Neural cell (in vitro differentiated cells): Measurements from ENCODE around the gene ACER1. TPM values are rescaled to one million over a fixed set of nuclear protein-coding genes. Genes with fewer than 3 reads are reported as not detected.

Source experiments
- H2AFZ ChIP-seq: fragments of 200-600, 300-800 bp; sonication (generic), shearing (Covaris generic); 2 replicates; pipeline ENCODE4 v1.6.0; 2014; ENCODE audit warnings: low read depth, mild to moderate bottlenecking, antibody characterized with exemption, low read length, moderate library complexity
- H3F3A ChIP-seq: fragments of 200-600 bp; shearing (Covaris generic); 2 replicates; pipeline ENCODE4 v1.6.1; 2016; ENCODE audit warnings: mild to moderate bottlenecking, moderate library complexity, mixed read lengths, antibody characterized with exemption, low read length; ENCODE audit not compliant: insufficient read depth, poor library complexity, severe bottlenecking
- H3K27ac ChIP-seq: fragments of 200-600, 300-800 bp; sonication (generic), shearing (Covaris generic); 2 replicates; pipeline ENCODE4 v1.5.1; 2014; ENCODE audit warnings: mild to moderate bottlenecking, low read length, moderate library complexity
- H3K27me3 ChIP-seq: fragments of 300-800, 200-600 bp; sonication (generic), shearing (Covaris generic); 2 replicates; pipeline ENCODE4 v1.6.0; 2014; ENCODE audit warnings: mild to moderate bottlenecking, low read depth, low read length, moderate library complexity; ENCODE audit not compliant: insufficient read depth
- H3K36me3 ChIP-seq: fragments of 300-800, 200-600 bp; sonication (generic), shearing (Covaris generic); 2 replicates; pipeline ENCODE4 v1.5.1; 2014; ENCODE audit warnings: mild to moderate bottlenecking, antibody characterized with exemption, low read length, moderate library complexity; ENCODE audit not compliant: insufficient read depth
- H3K4me2 ChIP-seq: fragments of 300-800, 200-600 bp; sonication (generic), shearing (Covaris generic); 2 replicates; pipeline ENCODE4 v1.6.0; 2014; ENCODE audit warnings: mild to moderate bottlenecking, low read length
- H3K4me3 ChIP-seq: fragments of 300-800, 200-600 bp; sonication (generic), shearing (Covaris generic); 2 replicates; pipeline ENCODE4 v1.5.1; 2014; ENCODE audit warnings: mild to moderate bottlenecking, low read length, moderate library complexity
- H3K79me2 ChIP-seq: fragments of 200-600 bp; shearing (Covaris generic); replicated peaks from 2 replicates; pipeline ENCODE4 v1.6.0; 2014; ENCODE audit warnings: mild to moderate bottlenecking, low read length, moderate library complexity; ENCODE audit not compliant: insufficient read depth
- H3K9ac ChIP-seq: fragments of 300-800, 200-600 bp; sonication (generic), shearing (Covaris generic); 2 replicates; pipeline ENCODE4 v1.6.1; 2016; ENCODE audit warnings: mild to moderate bottlenecking, low read length, mixed read lengths
- H3K9me2 ChIP-seq: fragments of 200-600 bp; shearing (Covaris generic); 2 replicates; pipeline ENCODE4 v1.6.1; 2016; ENCODE audit warnings: mild to moderate bottlenecking, low read length, mixed read lengths; ENCODE audit not compliant: insufficient read depth
- H3K9me3 ChIP-seq: fragments of 200-600, 300-800 bp; sonication (generic), shearing (Covaris generic); 2 replicates; pipeline ENCODE4 v1.6.1; 2016; ENCODE audit warnings: mild to moderate bottlenecking, mixed run types, low read length, moderate library complexity, mixed read lengths
- H4K20me1 ChIP-seq: fragments of 200-600 bp; shearing (Covaris generic); 2 replicates; pipeline ENCODE4 v1.6.1; 2016; ENCODE audit warnings: mild to moderate bottlenecking, mixed run types; ENCODE audit not compliant: insufficient read depth
- EP300 ChIP-seq: fragments of 450-650 bp; conservative IDR thresholded peaks from 2 replicates; pipeline ENCODE4 v1.6.1; 2014; ENCODE audit warnings: antibody characterized with exemption, mild to moderate bottlenecking, moderate library complexity; ENCODE audit not compliant: poor library complexity, severe bottlenecking
- EZH2 ChIP-seq: fragments of 200-600, 300-800 bp; shearing (Covaris generic), sonication (generic); IDR thresholded peaks from 2 replicates; pipeline ENCODE4 v1.6.1; 2014; ENCODE audit warnings: antibody characterized with exemption, low read length, borderline replicate concordance, mild to moderate bottlenecking; ENCODE audit not compliant: insufficient read depth, poor library complexity, severe bottlenecking
- MXI1 ChIP-seq: fragments of 450-650 bp; conservative IDR thresholded peaks from 2 replicates; pipeline ENCODE4 v1.6.1; 2014; ENCODE audit warnings: antibody characterized with exemption, mild to moderate bottlenecking; ENCODE audit not compliant: poor library complexity, severe bottlenecking
- POLR2AphosphoS5 ChIP-seq: IDR thresholded peaks from 2 replicates; pipeline ENCODE4 v1.6.1; 2012
- RAD21 ChIP-seq: fragments of 450-650 bp; conservative IDR thresholded peaks from 2 replicates; pipeline ENCODE4 v1.6.1; 2014; ENCODE audit warnings: antibody characterized with exemption, mild to moderate bottlenecking, moderate library complexity
- SMC3 ChIP-seq: fragments of 450-650 bp; conservative IDR thresholded peaks from 2 replicates; pipeline ENCODE4 v1.6.1; 2014; ENCODE audit warnings: antibody characterized with exemption, mild to moderate bottlenecking, moderate library complexity; ENCODE audit not compliant: poor library complexity
- TAF1 ChIP-seq: IDR thresholded peaks from 2 replicates; pipeline ENCODE4 v1.6.1; 2012; ENCODE audit warnings: low read depth
- polyA plus RNA-seq: library from polyadenylated mRNA; depleted of rRNA; stranded (reverse); fragments of >200 nt; gene quantifications from 2 replicates; pipeline ENCODE4 v1.2.3, GENCODE V29; 2014
- TF ChIP-seq, protein P1 (sequence below): fragments of 450-650 bp; IDR thresholded peaks from 2 replicates; pipeline ENCODE4 v1.5.1; 2014; ENCODE audit warnings: antibody characterized with exemption, mild to moderate bottlenecking, moderate library complexity; ENCODE audit not compliant: poor library complexity, severe bottlenecking
- TF ChIP-seq, protein P2 (sequence below): IDR thresholded peaks from 2 replicates; pipeline ENCODE4 v1.6.1; 2012; ENCODE audit warnings: borderline replicate concordance

ACER1 gene
- polyA plus RNA-seq, 1 donor from 2014 or later = not detected

DNA sequence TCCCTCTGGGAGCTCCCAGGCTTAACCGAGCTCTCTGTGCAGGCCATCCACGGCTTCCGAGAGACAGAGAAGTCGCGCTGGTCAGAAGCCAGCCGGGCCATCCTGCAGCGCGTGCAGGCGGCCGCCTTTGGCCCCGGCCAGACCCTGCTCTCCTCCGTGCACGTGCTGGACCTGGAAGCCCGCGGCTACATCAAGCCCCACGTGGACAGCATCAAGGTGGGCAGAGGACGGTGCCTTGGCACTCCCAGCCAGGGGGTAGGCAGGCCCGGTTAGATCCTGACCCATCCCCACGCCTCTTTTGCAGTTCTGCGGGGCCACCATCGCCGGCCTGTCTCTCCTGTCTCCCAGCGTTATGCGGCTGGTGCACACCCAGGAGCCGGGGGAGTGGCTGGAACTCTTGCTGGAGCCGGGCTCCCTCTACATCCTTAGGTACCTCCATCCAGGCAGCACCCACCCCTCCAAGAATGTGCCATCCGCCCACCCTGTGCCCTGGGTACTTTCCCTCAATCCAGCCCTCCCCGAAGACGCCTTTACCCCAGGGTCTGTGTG is 40.8 kb upstream of the ACER1 start:
- no peaks in the 10 kb centered on the region for H3K79me2 ChIP-seq
- H3K4me2 ChIP-seq = peak overlapping the region; percentile 73
- no peaks in the 10 kb centered on the region for H4K20me1 ChIP-seq
- H3K4me3 ChIP-seq = peak overlapping the region; percentile 78
- no peaks in the 10 kb centered on the region for H3K9me2 ChIP-seq
- no peaks in the 10 kb centered on the region for H3K9me3 ChIP-seq
- H3K27me3 ChIP-seq = no peaks in the 10 kb centered on the region
- TF ChIP-seq SMC3 (no peak), MXI1 (no peak), EZH2 (no peak), POLR2AphosphoS5 (no peak), EP300 (no peak), TAF1 (no peak), RAD21 (no peak)
- TF ChIP-seq, protein P1, sequence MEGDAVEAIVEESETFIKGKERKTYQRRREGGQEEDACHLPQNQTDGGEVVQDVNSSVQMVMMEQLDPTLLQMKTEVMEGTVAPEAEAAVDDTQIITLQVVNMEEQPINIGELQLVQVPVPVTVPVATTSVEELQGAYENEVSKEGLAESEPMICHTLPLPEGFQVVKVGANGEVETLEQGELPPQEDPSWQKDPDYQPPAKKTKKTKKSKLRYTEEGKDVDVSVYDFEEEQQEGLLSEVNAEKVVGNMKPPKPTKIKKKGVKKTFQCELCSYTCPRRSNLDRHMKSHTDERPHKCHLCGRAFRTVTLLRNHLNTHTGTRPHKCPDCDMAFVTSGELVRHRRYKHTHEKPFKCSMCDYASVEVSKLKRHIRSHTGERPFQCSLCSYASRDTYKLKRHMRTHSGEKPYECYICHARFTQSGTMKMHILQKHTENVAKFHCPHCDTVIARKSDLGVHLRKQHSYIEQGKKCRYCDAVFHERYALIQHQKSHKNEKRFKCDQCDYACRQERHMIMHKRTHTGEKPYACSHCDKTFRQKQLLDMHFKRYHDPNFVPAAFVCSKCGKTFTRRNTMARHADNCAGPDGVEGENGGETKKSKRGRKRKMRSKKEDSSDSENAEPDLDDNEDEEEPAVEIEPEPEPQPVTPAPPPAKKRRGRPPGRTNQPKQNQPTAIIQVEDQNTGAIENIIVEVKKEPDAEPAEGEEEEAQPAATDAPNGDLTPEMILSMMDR = no peak
- TF ChIP-seq, protein P2, sequence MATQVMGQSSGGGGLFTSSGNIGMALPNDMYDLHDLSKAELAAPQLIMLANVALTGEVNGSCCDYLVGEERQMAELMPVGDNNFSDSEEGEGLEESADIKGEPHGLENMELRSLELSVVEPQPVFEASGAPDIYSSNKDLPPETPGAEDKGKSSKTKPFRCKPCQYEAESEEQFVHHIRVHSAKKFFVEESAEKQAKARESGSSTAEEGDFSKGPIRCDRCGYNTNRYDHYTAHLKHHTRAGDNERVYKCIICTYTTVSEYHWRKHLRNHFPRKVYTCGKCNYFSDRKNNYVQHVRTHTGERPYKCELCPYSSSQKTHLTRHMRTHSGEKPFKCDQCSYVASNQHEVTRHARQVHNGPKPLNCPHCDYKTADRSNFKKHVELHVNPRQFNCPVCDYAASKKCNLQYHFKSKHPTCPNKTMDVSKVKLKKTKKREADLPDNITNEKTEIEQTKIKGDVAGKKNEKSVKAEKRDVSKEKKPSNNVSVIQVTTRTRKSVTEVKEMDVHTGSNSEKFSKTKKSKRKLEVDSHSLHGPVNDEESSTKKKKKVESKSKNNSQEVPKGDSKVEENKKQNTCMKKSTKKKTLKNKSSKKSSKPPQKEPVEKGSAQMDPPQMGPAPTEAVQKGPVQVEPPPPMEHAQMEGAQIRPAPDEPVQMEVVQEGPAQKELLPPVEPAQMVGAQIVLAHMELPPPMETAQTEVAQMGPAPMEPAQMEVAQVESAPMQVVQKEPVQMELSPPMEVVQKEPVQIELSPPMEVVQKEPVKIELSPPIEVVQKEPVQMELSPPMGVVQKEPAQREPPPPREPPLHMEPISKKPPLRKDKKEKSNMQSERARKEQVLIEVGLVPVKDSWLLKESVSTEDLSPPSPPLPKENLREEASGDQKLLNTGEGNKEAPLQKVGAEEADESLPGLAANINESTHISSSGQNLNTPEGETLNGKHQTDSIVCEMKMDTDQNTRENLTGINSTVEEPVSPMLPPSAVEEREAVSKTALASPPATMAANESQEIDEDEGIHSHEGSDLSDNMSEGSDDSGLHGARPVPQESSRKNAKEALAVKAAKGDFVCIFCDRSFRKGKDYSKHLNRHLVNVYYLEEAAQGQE = no peak
- no peak overlapping the region for H2AFZ ChIP-seq
- peak overlapping the region; percentile 94 for H3K9ac ChIP-seq
- no peaks in the 10 kb centered on the region for H3K36me3 ChIP-seq
- H3K27ac ChIP-seq = no peak overlapping the region
- no peaks in the 10 kb centered on the region for H3F3A ChIP-seq

DNA sequence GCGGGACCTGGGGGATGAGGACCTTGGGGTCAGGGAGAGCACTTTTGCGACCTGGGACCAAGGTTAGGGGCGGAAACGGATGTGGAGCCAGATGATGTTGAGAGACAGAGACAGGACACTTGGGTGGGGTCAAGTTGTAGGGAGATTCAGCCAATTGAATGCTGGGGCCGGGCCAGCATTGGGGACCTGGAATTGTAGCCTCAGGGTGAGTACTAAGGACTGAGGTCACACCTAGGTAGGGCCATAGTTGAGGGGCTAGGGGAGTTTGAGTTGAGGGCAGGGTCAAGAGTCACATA is 40.3 kb upstream of the ACER1 start:
- Histone ChIP-seq H3K4me2 (peak overlapping the region; percentile 73), H3F3A (no peaks in the 10 kb centered on the region), H2AFZ (no peak overlapping the region), H3K9me3 (no peaks in the 10 kb centered on the region), H3K9ac (peak overlapping the region; percentile 94), H4K20me1 (no peaks in the 10 kb centered on the region), H3K27me3 (no peaks in the 10 kb centered on the region), H3K4me3 (peak overlapping the region; percentile 78), H3K9me2 (no peaks in the 10 kb centered on the region), H3K36me3 (no peaks in the 10 kb centered on the region), H3K79me2 (no peaks in the 10 kb centered on the region), H3K27ac (peak overlapping the region; percentile 97)
- no peak for TF ChIP-seq RAD21
- no peak for TF ChIP-seq MXI1
